Keratinocyte (primary cell): Measurements from ENCODE around the gene PLEKHA8. TPM values are rescaled to one million over a fixed set of nuclear protein-coding genes. Genes with fewer than 3 reads are reported as not detected.

Experiments
- DNase-seq: peaks from one replicate; pipeline ENCODE4 v3.0.0-alpha.2; 2011; ENCODE audit warnings: low read depth, missing footprints, low spot score
- FAIRE-seq: peaks from 2 replicates; lab custom pipeline; 2011; peaks lifted over from hg19 to GRCh38; lab: Jason Lieb, UNC
- H2AFZ ChIP-seq: 2 replicates; pipeline ENCODE4 v1.6.0; 2012; ENCODE audit warnings: low read length, control low read depth, inconsistent platforms; ENCODE audit not compliant: control insufficient read depth
- H3K27ac ChIP-seq: 2 replicates; pipeline ENCODE4 v1.5.1; 2011; ENCODE audit warnings: low read length; ENCODE audit not compliant: control insufficient read depth, insufficient read depth
- H3K27me3 ChIP-seq: 3 replicates; pipeline ENCODE4 v1.6.0; 2011; ENCODE audit warnings: low read length; ENCODE audit not compliant: control insufficient read depth, insufficient read depth; ENCODE audit errors: extremely low read depth
- H3K36me3 ChIP-seq, 2 experiments: 2 replicates in 1 of 2; 3 replicates in 1 of 2; pipeline ENCODE4 v1.5.1; 2011; ENCODE audit warnings: low read length in 2 of 2, mild to moderate bottlenecking in 1 of 2; ENCODE audit not compliant: control insufficient read depth in 2 of 2, insufficient read depth in 2 of 2; ENCODE audit errors: extremely low read depth in 1 of 2
- H3K4me1 ChIP-seq: 3 replicates; pipeline ENCODE4 v1.5.1; 2011; ENCODE audit warnings: low read length; ENCODE audit not compliant: control insufficient read depth, insufficient read depth; ENCODE audit errors: extremely low read depth
- H3K4me2 ChIP-seq: 3 replicates; pipeline ENCODE4 v1.6.0; 2011; ENCODE audit warnings: low read depth, low read length; ENCODE audit not compliant: control insufficient read depth, insufficient read depth; ENCODE audit errors: extremely low read depth
- H3K4me3 ChIP-seq, 3 experiments: fragments of 200-600 bp in 1 of 3; sonication (generic) in 1 of 3; 2 replicates in 2 of 3; 3 replicates in 1 of 3; pipeline ENCODE4 v1.5.1; 2011 to 2016; ENCODE audit warnings: low read length in 3 of 3, mild to moderate bottlenecking in 3 of 3, control low read depth in 2 of 3, inconsistent platforms in 1 of 3, low read depth in 1 of 3, mixed read lengths in 1 of 3, mixed run types in 1 of 3, moderate library complexity in 1 of 3; ENCODE audit not compliant: control insufficient read depth in 2 of 3, insufficient read depth in 2 of 3; ENCODE audit errors: extremely low read depth in 1 of 3
- H3K79me2 ChIP-seq: 2 replicates; pipeline ENCODE4 v1.6.0; 2012; ENCODE audit warnings: low read length; ENCODE audit not compliant: control insufficient read depth, insufficient read depth
- H3K9ac ChIP-seq: 3 replicates; pipeline ENCODE4 v1.6.0; 2011; ENCODE audit warnings: low read length; ENCODE audit not compliant: control insufficient read depth, insufficient read depth; ENCODE audit errors: extremely low read depth
- H3K9me1 ChIP-seq: 3 replicates; pipeline ENCODE4 v1.6.0; 2011; ENCODE audit warnings: low read length; ENCODE audit not compliant: control insufficient read depth, insufficient read depth; ENCODE audit errors: extremely low read depth
- H3K9me3 ChIP-seq: 2 replicates; pipeline ENCODE4 v1.5.1; 2012; ENCODE audit warnings: low read depth, low read length; ENCODE audit not compliant: control insufficient read depth
- H4K20me1 ChIP-seq: 3 replicates; pipeline ENCODE4 v1.6.0; 2011; ENCODE audit warnings: low read length; ENCODE audit not compliant: control insufficient read depth, insufficient read depth; ENCODE audit errors: extremely low read depth
- CTCF ChIP-seq, 3 experiments: IDR thresholded peaks in 1 of 3; conservative IDR thresholded peaks in 1 of 3; optimal IDR thresholded peaks in 1 of 3; 2 replicates in 2 of 3; 3 replicates in 1 of 3; pipeline versions ENCODE3 to v1.5.1; 2011; ENCODE audit warnings: low read length in 3 of 3, mild to moderate bottlenecking in 3 of 3, moderate library complexity in 2 of 3, control low read depth in 1 of 3, inconsistent platforms in 1 of 3; ENCODE audit not compliant: insufficient read depth in 2 of 3; ENCODE audit errors: extremely low read depth in 1 of 3
- EZH2 ChIP-seq: IDR thresholded peaks from one replicate; pipeline ENCODE4 v1.6.1; 2012; ENCODE audit warnings: inconsistent platforms, mild to moderate bottlenecking, low read length, moderate library complexity
- dilution Hi-C: fragments of 300-500 bp; cut with MboI; formaldehyde crosslinking; loops from one replicate; pipeline ENCODE4 v1.7.0; 2020; ENCODE audit warnings: low sequenced_read_pairs; ENCODE audit not compliant: extremely low pct_ligation_motif_present
- polyA plus RNA-seq, 5 experiments: library from polyadenylated mRNA; depleted of rRNA in 3 of 5; stranded (reverse) in 3 of 5; stranded (forward) in 1 of 5; unstranded in 1 of 5; fragments of >200 nt; gene quantifications; 1 replicate in 1 of 5; 2 replicates in 3 of 5; 3 replicates in 1 of 5; pipeline versions ENCODE4 v1.2.1 to v1.2.3, GENCODE V29; 2011 to 2012; ENCODE audit warnings: missing spikeins in 2 of 5, low read depth in 1 of 5, low replicate concordance in 1 of 5

PLEKHA8 gene
- polyA plus RNA-seq, 1 donor (not counting 4 experiments of a cell fraction or from before 2014, with no cell fraction given), result 9.6 TPM

- Histone ChIP-seq H3K9me1 (no peaks in the 10 kb centered on the region), H3K27me3 (no peaks in the 10 kb centered on the region), H3K9me3 (no peaks in the 10 kb centered on the region), H3K4me1 (peaks cover 35% of the 10 kb centered on the region), H3K36me3 (no peaks in the 10 kb centered on the region), H3K4me3 (no peak overlapping the region), H3K9ac (no peak overlapping the region), H3K27ac (no peak overlapping the region), H2AFZ (no peak overlapping the region), H3K79me2 (peaks cover 3% of the 10 kb centered on the region), H3K4me2 (peak overlapping the region; percentile 87), H4K20me1 (no peaks in the 10 kb centered on the region)
- TF ChIP-seq CTCF (optimal IDR thresholded peaks at IDR 0.05 in 1 of 3, IDR thresholded peaks at IDR 0.05 in 1 of 3, conservative IDR thresholded peaks at IDR 0.05 in 1 of 3; ENCODE audit: extremely low read depth in 1 of 3, insufficient read depth in 2 of 3, low read length in 3 of 3) (no peak), EZH2 (no peak)
- dilution Hi-C loops, result no loop called here
- DNase-seq (no peak), FAIRE-seq (peak; percentile 69)
Measured at GRCh38 chr7:30143748-30144251, 115.6 kb downstream of the PLEKHA8 start.

DNA sequence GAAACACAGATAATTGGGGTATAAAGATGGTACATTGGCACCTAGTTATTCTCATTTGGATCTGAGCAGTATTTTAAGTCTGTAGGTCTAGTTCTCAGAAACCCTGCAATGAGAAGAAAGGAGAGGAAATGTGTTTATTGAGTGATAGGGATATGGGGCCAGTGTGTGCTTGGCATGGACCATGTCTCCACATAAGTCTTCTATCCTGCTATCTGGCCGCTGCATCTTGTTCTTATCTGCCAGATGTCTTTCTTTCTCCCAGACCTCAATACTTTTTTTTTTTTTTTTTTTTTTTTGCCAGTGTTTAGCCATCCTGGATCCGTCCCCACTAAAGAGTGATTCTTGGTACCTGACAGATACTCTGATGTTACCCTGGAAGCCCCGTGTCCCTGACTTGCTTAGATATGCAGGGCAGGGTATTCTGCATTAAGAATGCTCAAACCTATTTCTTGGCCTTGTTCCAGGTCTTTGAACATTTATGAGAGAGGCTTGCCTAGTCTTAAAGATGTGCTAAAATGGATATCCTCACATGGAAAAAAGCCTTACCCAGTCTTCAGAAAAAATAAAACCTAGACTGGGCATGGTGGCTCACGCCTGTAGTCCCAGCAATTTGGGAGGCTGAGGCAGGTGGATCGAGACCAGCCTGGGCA is 116.6 kb downstream of the PLEKHA8 start:
- H3K36me3 ChIP-seq, result no peaks in the 10 kb centered on the region
- no peaks in the 10 kb centered on the region for H3K9me3 ChIP-seq
- no peak for DNase-seq
- no peak overlapping the region for H3K4me3 ChIP-seq
- no peak overlapping the region for H3K4me2 ChIP-seq
- H3K27me3 ChIP-seq, result no peaks in the 10 kb centered on the region
- FAIRE-seq, result no peak
- no peaks in the 10 kb centered on the region for H4K20me1 ChIP-seq
- TF ChIP-seq EZH2, result no peak
- no peak for TF ChIP-seq CTCF (optimal IDR thresholded peaks at IDR 0.05 in 1 of 3, IDR thresholded peaks at IDR 0.05 in 1 of 3, conservative IDR thresholded peaks at IDR 0.05 in 1 of 3; ENCODE audit: extremely low read depth in 1 of 3, insufficient read depth in 2 of 3, low read length in 3 of 3)
- H3K9ac ChIP-seq, result no peak overlapping the region
- H3K4me1 ChIP-seq, result peaks cover 44% of the 10 kb centered on the region
- dilution Hi-C loops, result no loop called here
- no peak overlapping the region for H3K27ac ChIP-seq
- no peaks in the 10 kb centered on the region for H3K9me1 ChIP-seq
- no peak overlapping the region for H2AFZ ChIP-seq
- H3K79me2 ChIP-seq, result peaks cover 2% of the 10 kb centered on the region
